IMR-90 (cell line): ENCODE data around the gene TTC7B. TPM values are rescaled to one million over a fixed set of nuclear protein-coding genes. Genes with fewer than 3 reads are reported as not detected.

Experiments used
- ATAC-seq: fragments of 200-7000 bp; cut with Tn5 transposase; 2 replicates; pipeline ENCODE4 v1.9.1; 2020; ENCODE audit warnings: low read depth, mild to moderate bottlenecking, moderate library complexity
- BruUV-seq: library from RNA; stranded (reverse); fragments of 400-500 nt; replicated peaks from 2 replicates; lab custom pipeline; 2021; lab: Mats Ljungman, UMichigan
- CTCF ChIA-PET: fragments of 300-600 bp; formaldehyde crosslinking; extraction: SDS; loops from one replicate; lab custom pipeline; 2021; ENCODE audit warnings: antibody characterized with exemption; lab: Yijun Ruan, JAX
- POLR2A ChIA-PET: fragments of 300-600 bp; sonication (Branson Sonifier 250); formaldehyde crosslinking; loops from one replicate; lab custom pipeline; 2022; ENCODE audit warnings: antibody characterized with exemption; ENCODE audit not compliant: unreplicated experiment; lab: Charles Lee
- DNase-seq: peaks from one replicate; pipeline ENCODE4 v3.0.0; 2013
- H2AFZ ChIP-seq: replicated peaks from 2 replicates; pipeline ENCODE3; 2013; ENCODE audit warnings: low read length, mild to moderate bottlenecking; ENCODE audit not compliant: poor library complexity
- H2AK5ac ChIP-seq: 2 replicates; pipeline ENCODE4 v1.6.1; 2013; ENCODE audit warnings: low read depth, low read length, inconsistent platforms
- H2AK9ac ChIP-seq: replicated peaks from 2 replicates; pipeline ENCODE3; 2013; ENCODE audit warnings: mild to moderate bottlenecking, low read depth, low read length, moderate library complexity; ENCODE audit not compliant: poor library complexity
- H2BK120ac ChIP-seq: 2 replicates; pipeline ENCODE4 v1.6.1; 2013; ENCODE audit warnings: low read depth, low read length, inconsistent platforms
- H2BK15ac ChIP-seq: 3 replicates; pipeline ENCODE4 v1.6.1; 2013; ENCODE audit warnings: low read depth, low read length, inconsistent platforms
- H2BK20ac ChIP-seq: 2 replicates; pipeline ENCODE4 v1.6.1; 2013; ENCODE audit warnings: low read depth, mild to moderate bottlenecking, inconsistent platforms, low read length, moderate library complexity
- H2BK5ac ChIP-seq: 2 replicates; pipeline ENCODE4 v1.6.1; 2013; ENCODE audit warnings: mild to moderate bottlenecking, low read depth, low read length, inconsistent platforms; ENCODE audit not compliant: poor library complexity, severe bottlenecking
- H3K14ac ChIP-seq: replicated peaks from 2 replicates; pipeline ENCODE4 v1.6.1; 2013; ENCODE audit warnings: low read depth, low read length, inconsistent platforms
- H3K18ac ChIP-seq: 2 replicates; pipeline ENCODE4 v1.6.1; 2013; ENCODE audit warnings: low read depth, low read length, control low read depth
- H3K23ac ChIP-seq: 2 replicates; pipeline ENCODE4 v1.6.1; 2013; ENCODE audit warnings: low read depth, low read length, inconsistent platforms
- H3K27ac ChIP-seq: 2 replicates; pipeline ENCODE4 v1.5.1; 2013; ENCODE audit warnings: mild to moderate bottlenecking, control low read depth, low read length; ENCODE audit not compliant: insufficient read depth
- H3K27me3 ChIP-seq: 2 replicates; pipeline ENCODE4 v1.6.1; 2013; ENCODE audit warnings: low read length; ENCODE audit not compliant: control insufficient read depth, insufficient read depth
- H3K36me3 ChIP-seq: 2 replicates; pipeline ENCODE4 v1.6.1; 2013; ENCODE audit warnings: low read length, mixed read lengths; ENCODE audit not compliant: control insufficient read depth, insufficient read depth
- H3K4ac ChIP-seq: 2 replicates; pipeline ENCODE4 v1.6.1; 2013; ENCODE audit warnings: low read depth, low read length, inconsistent platforms
- H3K4me1 ChIP-seq: 2 replicates; pipeline ENCODE4 v1.6.1; 2013; ENCODE audit warnings: low read length, mixed read lengths; ENCODE audit not compliant: control insufficient read depth, insufficient read depth
- H3K4me2 ChIP-seq: 2 replicates; pipeline ENCODE4 v1.6.1; 2013; ENCODE audit warnings: low read depth, mild to moderate bottlenecking, control low read depth, low read length, moderate library complexity
- H3K4me3 ChIP-seq: 2 replicates; pipeline ENCODE4 v1.5.1; 2013; ENCODE audit warnings: low read depth, mild to moderate bottlenecking, control low read depth, low read length, moderate library complexity; ENCODE audit not compliant: insufficient read depth
- H3K56ac ChIP-seq: 2 replicates; pipeline ENCODE4 v1.6.1; 2013; ENCODE audit warnings: low read length, inconsistent platforms; ENCODE audit not compliant: insufficient read depth; ENCODE audit errors: extremely low read depth
- H3K79me1 ChIP-seq, 2 experiments: 2 replicates each; pipeline ENCODE4 v1.6.1; 2013; ENCODE audit warnings: low read length in 2 of 2, inconsistent platforms in 1 of 2, low read depth in 1 of 2
- H3K9ac ChIP-seq: 2 replicates; pipeline ENCODE4 v1.6.1; 2013; ENCODE audit warnings: low read depth, low read length, control low read depth
- H3K9me1 ChIP-seq: 2 replicates; pipeline ENCODE4 v1.6.1; 2013; ENCODE audit warnings: low read length, inconsistent platforms; ENCODE audit not compliant: insufficient read depth
- H3K9me3 ChIP-seq: 2 replicates; pipeline ENCODE4 v1.6.1; 2013; ENCODE audit warnings: low read length; ENCODE audit not compliant: control insufficient read depth, insufficient read depth
- H4K20me1 ChIP-seq: 2 replicates; pipeline ENCODE4 v1.6.1; 2013; ENCODE audit warnings: low read length, inconsistent platforms; ENCODE audit not compliant: insufficient read depth
- H4K5ac ChIP-seq: 2 replicates; pipeline ENCODE4 v1.6.1; 2013; ENCODE audit warnings: mild to moderate bottlenecking, low read depth, low read length, control low read depth
- H4K8ac ChIP-seq, 2 experiments: 2 replicates each; pipeline ENCODE4 v1.6.1; 2013; ENCODE audit warnings: low read depth in 2 of 2, low read length in 2 of 2, control low read depth in 1 of 2, inconsistent platforms in 1 of 2
- H4K91ac ChIP-seq: 2 replicates; pipeline ENCODE4 v1.6.1; 2013; ENCODE audit warnings: low read depth, low read length, inconsistent platforms; ENCODE audit not compliant: insufficient read depth
- BHLHE40 ChIP-seq: fragments of 150-350 bp; IDR thresholded peaks from 2 replicates; pipeline ENCODE4 v1.6.1; 2016; ENCODE audit warnings: mild to moderate bottlenecking, low read depth, low read length
- CEBPB ChIP-seq: IDR thresholded peaks from 2 replicates; pipeline ENCODE4 v1.6.1; 2012; ENCODE audit warnings: low read depth, low read length, improper control_type of control experiment
- MAFK ChIP-seq: IDR thresholded peaks from 2 replicates; pipeline ENCODE4 v1.6.1; 2012; ENCODE audit warnings: low read depth, low read length, improper control_type of control experiment
- WGBS, 2 experiments: methylation state at CpG; one replicate each; pipeline versions ENCODE4 v1.1.5 to v1.1.7; 2013; ENCODE audit warnings: missing lambda C conversion rate in 2 of 2; ENCODE audit not compliant: insufficient read length in 1 of 2; ENCODE audit errors: extremely low coverage in 2 of 2; 5-methylcytosine and 5-hydroxymethylcytosine counted together
- dilution Hi-C: fragments of 300-500 bp; cut with HindIII; formaldehyde crosslinking; loops from one replicate; pipeline ENCODE4 v1.14.3; 2018; ENCODE audit warnings: low sequenced_read_pairs; ENCODE audit not compliant: unreplicated experiment
- in situ Hi-C: fragments of 300-500 bp; cut with MboI; formaldehyde crosslinking; loops from 3 replicates; pipeline ENCODE4 v1.14.3; 2019; ENCODE audit warnings: low sequenced_read_pairs, inconsistent platforms, mixed read lengths
- intact Hi-C: fragments of 100-400 bp; cut with micrococcal nuclease; formaldehyde crosslinking; loops from 2 replicates; pipeline ENCODE4 v1.10.0; 2022
- polyA plus RNA-seq, 3 experiments: library from polyadenylated mRNA; depleted of rRNA; stranded (reverse); fragments of >200 nt; gene quantifications; 2 replicates each; pipeline ENCODE4 v1.2.3, GENCODE V29; 2012; ENCODE audit warnings: low replicate concordance in 1 of 3
- total RNA-seq: library from RNA; depleted of rRNA; stranded (reverse); fragments of >200 nt; gene quantifications from 2 replicates; pipeline ENCODE4 v1.2.3, GENCODE V29; 2012

TTC7B gene
- total and polyA plus RNA-seq, 2 of the 4 experiments (the other 2 are of a cell fraction) = 18.1 to 35.3 TPM

- Histone ChIP-seq H3K14ac (no peak overlapping the region), H4K20me1 (no peaks in the 10 kb centered on the region), H3K4me1 (no peaks in the 10 kb centered on the region), H3K4ac (no peak overlapping the region), H4K91ac (no peak overlapping the region), H3K4me2 (no peak overlapping the region), H2AFZ (no peak overlapping the region), H3K9me1 (no peaks in the 10 kb centered on the region), H3K27ac (no peak overlapping the region), H2BK15ac (no peak overlapping the region), H4K8ac (no peak overlapping the region), H2BK5ac (no peak overlapping the region), H3K27me3 (peaks cover 15% of the 10 kb centered on the region), H2BK120ac (no peak overlapping the region), H3K9me3 (no peaks in the 10 kb centered on the region), H3K79me1 (no peaks in the 10 kb centered on the region), H3K18ac (no peak overlapping the region), H2AK9ac (no peak overlapping the region), H3K9ac (no peak overlapping the region), H4K5ac (no peak overlapping the region), H3K36me3 (no peaks in the 10 kb centered on the region), H3K4me3 (no peak overlapping the region), H3K23ac (no peak overlapping the region), H2AK5ac (no peak overlapping the region), H3K56ac (no peak overlapping the region), H2BK20ac (no peak overlapping the region)
- in situ Hi-C loops = no loop called here
- POLR2A ChIA-PET = no interaction called here
- no peak for ATAC-seq
- CTCF ChIA-PET = no interaction called here
- intact Hi-C loops = no loop called here
- 92% methylated on average over 3 of the region's 5 CpGs; no CpG with 5 or more reads in 1 of the 2 experiments for WGBS, 2 experiments
- no TSS peak for BruUV-seq
- no peak for DNase-seq
- TF ChIP-seq BHLHE40 (no peak), CEBPB (no peak), MAFK (no peak)
- dilution Hi-C loops = no loop called here
These were observed 312.6 kb downstream of the TTC7B start for GRCh38 chr14:90503582-90503981.
